GM23338 (cell line): ENCODE results near the gene USP36. TPM values are rescaled to one million over a fixed set of nuclear protein-coding genes. Genes with fewer than 3 reads are reported as not detected.

Experiments used
- ATAC-seq: fragments of 200-7000 bp; cut with Tn5 transposase; 3 replicates; pipeline ENCODE4 v1.9.1; 2020
- DNase-seq: peaks from one replicate; pipeline ENCODE4 v3.0.0-alpha.2; 2015; ENCODE audit warnings: low spot score
- H2AFZ ChIP-seq: fragments of 200-600 bp; sonication (generic); 2 replicates; pipeline ENCODE4 v1.8.0; 2016; ENCODE audit warnings: antibody characterized with exemption, mild to moderate bottlenecking, moderate library complexity
- H3F3A ChIP-seq: fragments of 200-600 bp; sonication (generic); replicated peaks from 2 replicates; pipeline ENCODE4 v1.8.0; 2017; ENCODE audit warnings: antibody characterized with exemption, mixed run types, low read depth
- H3K27ac ChIP-seq: fragments of 200-600 bp; sonication (generic); 2 replicates; pipeline ENCODE4 v1.6.1; 2016; ENCODE audit warnings: low read depth
- H3K27me3 ChIP-seq: fragments of 200-600 bp; sonication (generic); 2 replicates; pipeline ENCODE4 v1.8.0; 2016; ENCODE audit warnings: mild to moderate bottlenecking, mixed run types, moderate library complexity; ENCODE audit not compliant: insufficient read depth
- H3K36me3 ChIP-seq: fragments of 200-600 bp; sonication (generic); 2 replicates; pipeline ENCODE4 v1.8.0; 2016; ENCODE audit warnings: mild to moderate bottlenecking; ENCODE audit not compliant: insufficient read depth
- H3K4me1 ChIP-seq: fragments of 200-600 bp; sonication (generic); 2 replicates; pipeline ENCODE4 v1.8.0; 2016; ENCODE audit warnings: mild to moderate bottlenecking, moderate library complexity; ENCODE audit not compliant: insufficient read depth
- H3K4me2 ChIP-seq: fragments of 200-600 bp; sonication (generic); 2 replicates; pipeline ENCODE4 v1.7.1; 2017; ENCODE audit warnings: mixed run types
- H3K4me3 ChIP-seq: fragments of 200-600 bp; sonication (generic); 2 replicates; pipeline ENCODE4 v1.6.1; 2016; ENCODE audit warnings: mixed run types
- H3K79me2 ChIP-seq: fragments of 200-600 bp; sonication (generic); replicated peaks from 2 replicates; pipeline ENCODE4 v1.8.0; 2017; ENCODE audit warnings: mild to moderate bottlenecking; ENCODE audit not compliant: insufficient read depth
- H3K9me2 ChIP-seq: fragments of 200-600 bp; sonication (generic); 2 replicates; pipeline ENCODE4 v1.8.0; 2017; ENCODE audit not compliant: insufficient read depth
- H4K20me1 ChIP-seq: fragments of 200-600 bp; sonication (generic); replicated peaks from 2 replicates; pipeline ENCODE4 v1.8.0; 2017; ENCODE audit warnings: mild to moderate bottlenecking; ENCODE audit not compliant: insufficient read depth
- H3K27ac Mint-ChIP-seq: 2 replicates; pipeline ENCODE4 v1.8.0; 2020; ENCODE audit warnings: inconsistent platforms, mild to moderate bottlenecking, moderate library complexity, mixed read lengths
- H3K27me3 Mint-ChIP-seq: 3 replicates; pipeline ENCODE4 v1.8.0; 2022; ENCODE audit warnings: low read depth, mild to moderate bottlenecking, moderate library complexity, mixed read lengths, inconsistent platforms; ENCODE audit not compliant: insufficient read depth, poor library complexity
- H3K36me3 Mint-ChIP-seq: 3 replicates; pipeline ENCODE4 v1.8.0; 2021; ENCODE audit warnings: low read depth, mild to moderate bottlenecking, inconsistent platforms, moderate library complexity, mixed read lengths
- H3K4me1 Mint-ChIP-seq: 3 replicates; pipeline ENCODE4 v1.8.0; 2020; ENCODE audit warnings: mild to moderate bottlenecking, inconsistent platforms, mixed read lengths
- H3K4me3 Mint-ChIP-seq: 3 replicates; pipeline ENCODE4 v1.8.0; 2021; ENCODE audit warnings: moderate library complexity, mild to moderate bottlenecking, inconsistent platforms, mixed read lengths
- H3K9me3 Mint-ChIP-seq: 3 replicates; pipeline ENCODE4 v1.8.0; 2020; ENCODE audit warnings: moderate library complexity, mild to moderate bottlenecking, inconsistent platforms, mixed read lengths
- CREB1 ChIP-seq: fragments of 250-450 bp; sonication (Bioruptor Pico); IDR thresholded peaks from 2 replicates; pipeline ENCODE4 v1.5.0; 2020; ENCODE audit warnings: low read depth, mild to moderate bottlenecking, moderate library complexity
- EZH2 ChIP-seq: fragments of 200-600 bp; sonication (generic); IDR thresholded peaks from one replicate; pipeline ENCODE4 v1.8.0; 2017; ENCODE audit warnings: antibody characterized with exemption, mild to moderate bottlenecking, low read depth; ENCODE audit not compliant: unreplicated experiment
- NANOG ChIP-seq: IDR thresholded peaks from 2 replicates; pipeline ENCODE4 v1.6.1; 2016; ENCODE audit warnings: antibody characterized with exemption, borderline replicate concordance
- POLR2AphosphoS5 ChIP-seq: IDR thresholded peaks from 2 replicates; pipeline ENCODE4 v1.6.1; 2016; ENCODE audit warnings: antibody characterized with exemption, low read depth
- ZNF331 ChIP-seq: fragments of 250-450 bp; sonication (Bioruptor Pico); IDR thresholded peaks from 2 replicates; pipeline ENCODE4 v1.5.0; 2020; ENCODE audit warnings: low read depth, mild to moderate bottlenecking, moderate library complexity
- polyA plus RNA-seq: library from polyadenylated mRNA; unstranded; fragments of >200 nt; fragmentation: Nextera tagmentation; extraction: Ambion mirVana; gene quantifications from 2 replicates; pipeline ENCODE4 v1.2.1, GENCODE V29; 2016
- total RNA-seq: library from RNA; depleted of rRNA; stranded (reverse); fragments of >200 nt; shearing (Covaris generic); gene quantifications from 2 replicates; pipeline ENCODE4 v1.2.3, GENCODE V29; 2014
- TF ChIP-seq, protein P1 (sequence below): fragments of 250-450 bp; sonication (Bioruptor Pico); IDR thresholded peaks from 2 replicates; pipeline ENCODE4 v1.5.0; 2020; ENCODE audit warnings: mild to moderate bottlenecking, moderate library complexity

The USP36 gene
- total and polyA plus RNA-seq, 2 experiments from 2014 or later, result 36.2 to 55.5 TPM

DNA sequence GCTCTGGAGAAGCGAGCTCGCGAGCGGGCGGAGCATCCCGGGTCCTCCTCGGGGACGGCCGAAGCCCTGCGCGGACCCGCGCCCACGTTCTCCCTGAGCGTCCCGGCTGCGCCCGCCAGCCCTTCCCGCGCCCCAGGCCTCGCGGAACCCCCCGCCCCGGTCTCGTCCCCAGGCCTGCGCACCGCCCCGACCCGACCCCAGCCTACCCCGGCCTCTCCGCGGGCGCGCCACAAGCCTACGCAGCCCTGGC, 159 bp downstream of the USP36 start (continued):
- TF ChIP-seq POLR2AphosphoS5 (no peak), CREB1 (CRISPR knock-in tag) (no peak)
- TF ChIP-seq, protein P1, sequence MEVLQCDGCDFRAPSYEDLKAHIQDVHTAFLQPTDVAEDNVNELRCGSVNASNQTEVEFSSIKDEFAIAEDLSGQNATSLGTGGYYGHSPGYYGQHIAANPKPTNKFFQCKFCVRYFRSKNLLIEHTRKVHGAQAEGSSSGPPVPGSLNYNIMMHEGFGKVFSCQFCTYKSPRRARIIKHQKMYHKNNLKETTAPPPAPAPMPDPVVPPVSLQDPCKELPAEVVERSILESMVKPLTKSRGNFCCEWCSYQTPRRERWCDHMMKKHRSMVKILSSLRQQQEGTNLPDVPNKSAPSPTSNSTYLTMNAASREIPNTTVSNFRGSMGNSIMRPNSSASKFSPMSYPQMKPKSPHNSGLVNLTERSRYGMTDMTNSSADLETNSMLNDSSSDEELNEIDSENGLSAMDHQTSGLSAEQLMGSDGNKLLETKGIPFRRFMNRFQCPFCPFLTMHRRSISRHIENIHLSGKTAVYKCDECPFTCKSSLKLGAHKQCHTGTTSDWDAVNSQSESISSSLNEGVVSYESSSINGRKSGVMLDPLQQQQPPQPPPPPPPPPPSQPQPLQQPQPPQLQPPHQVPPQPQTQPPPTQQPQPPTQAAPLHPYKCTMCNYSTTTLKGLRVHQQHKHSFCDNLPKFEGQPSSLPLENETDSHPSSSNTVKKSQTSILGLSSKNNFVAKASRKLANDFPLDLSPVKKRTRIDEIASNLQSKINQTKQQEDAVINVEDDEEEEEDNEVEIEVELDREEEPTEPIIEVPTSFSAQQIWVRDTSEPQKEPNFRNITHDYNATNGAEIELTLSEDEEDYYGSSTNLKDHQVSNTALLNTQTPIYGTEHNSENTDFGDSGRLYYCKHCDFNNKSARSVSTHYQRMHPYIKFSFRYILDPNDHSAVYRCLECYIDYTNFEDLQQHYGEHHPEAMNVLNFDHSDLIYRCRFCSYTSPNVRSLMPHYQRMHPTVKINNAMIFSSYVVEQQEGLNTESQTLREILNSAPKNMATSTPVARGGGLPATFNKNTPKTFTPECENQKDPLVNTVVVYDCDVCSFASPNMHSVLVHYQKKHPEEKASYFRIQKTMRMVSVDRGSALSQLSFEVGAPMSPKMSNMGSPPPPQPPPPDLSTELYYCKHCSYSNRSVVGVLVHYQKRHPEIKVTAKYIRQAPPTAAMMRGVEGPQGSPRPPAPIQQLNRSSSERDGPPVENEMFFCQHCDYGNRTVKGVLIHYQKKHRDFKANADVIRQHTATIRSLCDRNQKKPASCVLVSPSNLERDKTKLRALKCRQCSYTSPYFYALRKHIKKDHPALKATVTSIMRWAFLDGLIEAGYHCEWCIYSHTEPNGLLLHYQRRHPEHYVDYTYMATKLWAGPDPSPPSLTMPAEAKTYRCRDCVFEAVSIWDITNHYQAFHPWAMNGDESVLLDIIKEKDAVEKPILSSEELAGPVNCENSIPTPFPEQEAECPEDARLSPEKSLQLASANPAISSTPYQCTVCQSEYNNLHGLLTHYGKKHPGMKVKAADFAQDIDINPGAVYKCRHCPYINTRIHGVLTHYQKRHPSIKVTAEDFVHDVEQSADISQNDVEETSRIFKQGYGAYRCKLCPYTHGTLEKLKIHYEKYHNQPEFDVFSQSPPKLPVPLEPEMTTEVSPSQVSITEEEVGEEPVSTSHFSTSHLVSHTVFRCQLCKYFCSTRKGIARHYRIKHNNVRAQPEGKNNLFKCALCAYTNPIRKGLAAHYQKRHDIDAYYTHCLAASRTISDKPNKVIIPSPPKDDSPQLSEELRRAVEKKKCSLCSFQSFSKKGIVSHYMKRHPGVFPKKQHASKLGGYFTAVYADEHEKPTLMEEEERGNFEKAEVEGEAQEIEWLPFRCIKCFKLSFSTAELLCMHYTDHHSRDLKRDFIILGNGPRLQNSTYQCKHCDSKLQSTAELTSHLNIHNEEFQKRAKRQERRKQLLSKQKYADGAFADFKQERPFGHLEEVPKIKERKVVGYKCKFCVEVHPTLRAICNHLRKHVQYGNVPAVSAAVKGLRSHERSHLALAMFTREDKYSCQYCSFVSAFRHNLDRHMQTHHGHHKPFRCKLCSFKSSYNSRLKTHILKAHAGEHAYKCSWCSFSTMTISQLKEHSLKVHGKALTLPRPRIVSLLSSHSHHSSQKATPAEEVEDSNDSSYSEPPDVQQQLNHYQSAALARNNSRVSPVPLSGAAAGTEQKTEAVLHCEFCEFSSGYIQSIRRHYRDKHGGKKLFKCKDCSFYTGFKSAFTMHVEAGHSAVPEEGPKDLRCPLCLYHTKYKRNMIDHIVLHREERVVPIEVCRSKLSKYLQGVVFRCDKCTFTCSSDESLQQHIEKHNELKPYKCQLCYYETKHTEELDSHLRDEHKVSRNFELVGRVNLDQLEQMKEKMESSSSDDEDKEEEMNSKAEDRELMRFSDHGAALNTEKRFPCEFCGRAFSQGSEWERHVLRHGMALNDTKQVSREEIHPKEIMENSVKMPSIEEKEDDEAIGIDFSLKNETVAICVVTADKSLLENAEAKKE (CRISPR knock-in tag), result no peak

DNA sequence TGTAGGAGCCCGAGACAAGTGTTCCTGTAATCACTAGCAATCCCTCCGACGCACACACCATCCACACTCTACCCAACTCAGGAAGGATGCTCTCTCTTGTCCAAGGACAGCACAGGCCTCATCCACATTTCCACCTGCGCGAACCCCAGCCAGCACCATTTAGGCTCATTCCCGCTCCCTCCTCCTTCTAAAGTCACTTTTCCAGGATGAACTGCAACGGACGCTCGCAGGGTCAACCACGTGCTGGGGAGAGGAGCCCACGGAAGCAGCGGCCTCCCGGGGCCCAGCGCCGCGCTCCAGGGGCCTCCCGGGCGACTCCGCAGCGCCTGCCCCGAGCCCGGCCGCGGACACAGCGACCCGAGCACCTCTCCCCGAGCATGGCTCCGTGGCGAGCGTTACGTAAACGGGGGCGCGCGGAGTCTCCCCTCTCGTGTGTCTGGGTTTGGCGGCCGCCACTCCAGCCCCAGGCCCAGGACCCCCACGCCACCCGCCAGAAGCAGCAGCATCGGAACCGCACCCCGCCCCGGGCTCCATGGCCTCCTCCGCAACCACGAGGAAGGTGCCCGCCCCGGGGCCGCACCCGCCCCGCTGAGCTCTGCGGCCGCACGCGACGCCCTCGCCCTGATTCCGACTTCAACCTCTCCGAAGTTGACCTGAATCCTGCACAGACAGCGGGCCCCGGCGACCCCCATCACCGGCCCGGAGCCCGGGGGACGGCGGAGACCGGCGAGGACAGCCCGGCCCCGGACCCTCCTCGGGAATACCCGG, 668 bp downstream of the USP36 start:
- Histone ChIP-seq H3K4me1 (peaks cover 13% of the 10 kb centered on the region), H2AFZ (no peak overlapping the region), H3K9me2 (no peaks in the 10 kb centered on the region), H3K4me2 (peak overlapping the region; percentile 96), H3F3A (peaks cover 3% of the 10 kb centered on the region; the same call in 1 of the 2 replicates), H3K36me3 (peaks cover 32% of the 10 kb centered on the region), H3K4me3 (peak overlapping the region; percentile 97), H4K20me1 (peaks cover 36% of the 10 kb centered on the region), H3K27me3 (no peaks in the 10 kb centered on the region), H3K79me2 (peaks cover 40% of the 10 kb centered on the region), H3K27ac (peak overlapping the region; percentile 79; the same call in 1 of the 2 replicates)
- Mint-ChIP-seq H3K36me3 (peaks cover 30% of the 10 kb centered on the region), H3K27me3 (peaks cover 12% of the 10 kb centered on the region), H3K27ac (peak overlapping the region; percentile 52; the same call in 1 of the 2 replicates), H3K4me3 (peak overlapping the region; percentile 93), H3K9me3 (no peaks in the 10 kb centered on the region; the same call in 1 of the 3 replicates), H3K4me1 (peaks cover 21% of the 10 kb centered on the region)
- ATAC-seq (peak; percentile 19), DNase-seq (peak; percentile 23)
- TF ChIP-seq ZNF331 (no peak), EZH2 (no peak), NANOG (no peak), POLR2AphosphoS5 (no peak)
- TF ChIP-seq, protein P1 (CRISPR knock-in tag), result no peak
